Endothelial cell of umbilical vein (primary cell): ENCODE data around the gene AFAP1L2. TPM values are rescaled to one million over a fixed set of nuclear protein-coding genes. Genes with fewer than 3 reads are reported as not detected.
A peak's percentile ranks its signal among the peaks of the same experiment; 100 is the strongest.

Experiments used
- BruUV-seq: library from RNA; stranded (reverse); fragments of 400-500 nt; replicated peaks from 2 replicates; lab custom pipeline; 2021; lab: Mats Ljungman, UMichigan
- CTCF ChIA-PET: fragments of 300-600, 350-600 bp; sonication (Branson Sonifier 250); formaldehyde crosslinking; loops from one replicate; lab custom pipeline; 2021; ENCODE audit warnings: antibody characterized with exemption, inconsistent platforms; lab: Charles Lee
- POLR2A ChIA-PET: fragments of 300-600, 350-600 bp; sonication (Branson Sonifier 250); formaldehyde crosslinking; loops from one replicate; lab custom pipeline; 2021; ENCODE audit warnings: antibody characterized with exemption, inconsistent platforms; lab: Charles Lee
- DNase-seq: peaks from one replicate; pipeline ENCODE4 v3.0.0-alpha.2; 2011; ENCODE audit warnings: low read depth, low spot score
- FAIRE-seq: peaks from 2 replicates; lab custom pipeline; 2011; peaks lifted over from hg19 to GRCh38; lab: Jason Lieb, UNC
- H2AFZ ChIP-seq: 2 replicates; pipeline ENCODE4 v1.6.0; 2012; ENCODE audit warnings: low read depth, low read length, control low read depth, inconsistent platforms
- H3K27ac ChIP-seq: 2 replicates; pipeline ENCODE4 v1.5.1; 2011; ENCODE audit warnings: low read depth, mild to moderate bottlenecking, control low read depth, low read length, moderate library complexity; ENCODE audit not compliant: insufficient read depth
- H3K27me3 ChIP-seq, 2 experiments: 2 replicates each; pipeline versions ENCODE4 v1.6.0 to v1.6.1; 2011; ENCODE audit warnings: low read length in 2 of 2, mixed read lengths in 1 of 2; ENCODE audit not compliant: control insufficient read depth in 2 of 2, insufficient read depth in 2 of 2
- H3K36me3 ChIP-seq, 2 experiments: 2 replicates in 1 of 2; 3 replicates in 1 of 2; pipeline ENCODE4 v1.5.1; 2011; ENCODE audit warnings: low read length in 2 of 2, mild to moderate bottlenecking in 1 of 2, moderate library complexity in 1 of 2; ENCODE audit not compliant: control insufficient read depth in 2 of 2, insufficient read depth in 2 of 2; ENCODE audit errors: extremely low read depth in 1 of 2
- H3K4me1 ChIP-seq: 3 replicates; pipeline ENCODE4 v1.5.1; 2011; ENCODE audit warnings: mild to moderate bottlenecking, low read length; ENCODE audit not compliant: control insufficient read depth, insufficient read depth; ENCODE audit errors: extremely low read depth
- H3K4me2 ChIP-seq: 2 replicates; pipeline ENCODE4 v1.6.1; 2011; ENCODE audit warnings: low read length, control low read depth, mixed read lengths; ENCODE audit not compliant: insufficient read depth
- H3K4me3 ChIP-seq, 3 experiments: fragments of 200-600 bp in 1 of 3; sonication (generic), shearing (Covaris generic) in 1 of 3; replicated peaks in 1 of 3; 2 replicates each; pipeline ENCODE4 v1.5.1; 2011 to 2016; ENCODE audit warnings: control low read depth in 3 of 3, low read length in 3 of 3, mild to moderate bottlenecking in 2 of 3, inconsistent platforms in 1 of 3, low read depth in 1 of 3, moderate library complexity in 1 of 3; ENCODE audit not compliant: insufficient read depth in 1 of 3
- H3K79me2 ChIP-seq: 2 replicates; pipeline ENCODE4 v1.6.0; 2012; ENCODE audit warnings: low read length, inconsistent platforms; ENCODE audit not compliant: control insufficient read depth, insufficient read depth
- H3K9ac ChIP-seq: replicated peaks from 2 replicates; pipeline ENCODE3; 2011; ENCODE audit warnings: low read length, control low read depth; ENCODE audit not compliant: insufficient read depth; ENCODE audit errors: extremely low read depth
- H3K9me1 ChIP-seq: replicated peaks from 3 replicates; pipeline ENCODE4 v1.6.0; 2011; ENCODE audit warnings: mild to moderate bottlenecking, low read length; ENCODE audit not compliant: control insufficient read depth, insufficient read depth; ENCODE audit errors: extremely low read depth
- H3K9me3 ChIP-seq: replicated peaks from 2 replicates; pipeline ENCODE4 v1.5.1; 2012; ENCODE audit warnings: low read length, inconsistent platforms; ENCODE audit not compliant: control insufficient read depth, insufficient read depth
- H4K20me1 ChIP-seq: replicated peaks from 2 replicates; pipeline ENCODE3; 2011; ENCODE audit warnings: mild to moderate bottlenecking, low read length; ENCODE audit not compliant: control insufficient read depth, insufficient read depth; ENCODE audit errors: extremely low read depth
- EZH2 ChIP-seq: IDR thresholded peaks from 2 replicates; pipeline ENCODE4 v1.6.1; 2012; ENCODE audit warnings: borderline replicate concordance, low read depth, mild to moderate bottlenecking, moderate library complexity, low read length, inconsistent platforms; ENCODE audit not compliant: severe bottlenecking
- FOS ChIP-seq: IDR thresholded peaks from 2 replicates; pipeline ENCODE4 v1.6.1; 2011; ENCODE audit warnings: mild to moderate bottlenecking, low read length, moderate library complexity, borderline replicate concordance; ENCODE audit not compliant: insufficient read depth
- GATA2 ChIP-seq: IDR thresholded peaks from 2 replicates; pipeline ENCODE4 v1.7.0; 2011; ENCODE audit warnings: low read depth, mild to moderate bottlenecking, moderate library complexity, mixed read lengths, low read length; ENCODE audit not compliant: insufficient read length, insufficient read depth
- JUN ChIP-seq: IDR thresholded peaks from 2 replicates; pipeline ENCODE4 v1.6.1; 2011; ENCODE audit warnings: borderline replicate concordance, low read depth; ENCODE audit not compliant: insufficient read length, insufficient read depth
- MYC ChIP-seq: IDR thresholded peaks from one replicate; pipeline ENCODE4 v1.6.1; 2011; ENCODE audit warnings: mild to moderate bottlenecking, low read depth, low read length
- POLR2A ChIP-seq: IDR thresholded peaks from 2 replicates; pipeline ENCODE4 v1.6.1; 2012; ENCODE audit warnings: low read depth, mild to moderate bottlenecking, control low read depth, low read length
- POLR2AphosphoS5 ChIP-seq: IDR thresholded peaks from 2 replicates; pipeline ENCODE4 v1.6.1; 2012; ENCODE audit warnings: low read depth, mild to moderate bottlenecking, control low read depth, low read length, moderate library complexity; ENCODE audit not compliant: insufficient read depth
- dilution Hi-C: fragments of 300-500 bp; cut with MboI; formaldehyde crosslinking; loops from one replicate; pipeline ENCODE4 v1.15.0; 2019; ENCODE audit warnings: low sequenced_read_pairs; ENCODE audit not compliant: extremely low pct_ligation_motif_present
- intact Hi-C: fragments of 100-400 bp; cut with micrococcal nuclease; formaldehyde crosslinking; loops from one replicate; pipeline ENCODE4 v1.10.0; 2022
- polyA plus RNA-seq, 4 experiments: library from polyadenylated mRNA; depleted of rRNA in 3 of 4; stranded (reverse) in 3 of 4; unstranded in 1 of 4; fragments of >200 nt; gene quantifications; 2 replicates each; pipeline versions ENCODE4 v1.2.1 to v1.2.3, GENCODE V29; 2011 to 2012; ENCODE audit warnings: missing spikeins in 1 of 4
- total RNA-seq: library from RNA; stranded (reverse); gene quantifications from 2 replicates; pipeline ENCODE4 v1.2.3, GENCODE V29; 2021
- TF ChIP-seq, protein P1 (sequence below), 2 donors: IDR thresholded peaks; 1 replicate in 1 of 2; 2 replicates in 1 of 2; pipeline ENCODE4 v1.5.1; 2011; ENCODE audit warnings: low read length in 2 of 2, mild to moderate bottlenecking in 2 of 2, moderate library complexity in 2 of 2, control low read depth in 1 of 2, inconsistent platforms in 1 of 2, low read depth in 1 of 2; ENCODE audit not compliant: insufficient read depth in 1 of 2; ENCODE audit errors: extremely low read depth in 1 of 2
- TF ChIP-seq, protein P2 (sequence below): IDR thresholded peaks from 2 replicates; pipeline ENCODE4 v1.6.1; 2011; ENCODE audit not compliant: insufficient read depth, insufficient read length

Gene AFAP1L2
- total and polyA plus RNA-seq, 2 donors (not counting 3 experiments of a cell fraction or from before 2014, with no cell fraction given): 0.90 to 4.1 TPM

DNA sequence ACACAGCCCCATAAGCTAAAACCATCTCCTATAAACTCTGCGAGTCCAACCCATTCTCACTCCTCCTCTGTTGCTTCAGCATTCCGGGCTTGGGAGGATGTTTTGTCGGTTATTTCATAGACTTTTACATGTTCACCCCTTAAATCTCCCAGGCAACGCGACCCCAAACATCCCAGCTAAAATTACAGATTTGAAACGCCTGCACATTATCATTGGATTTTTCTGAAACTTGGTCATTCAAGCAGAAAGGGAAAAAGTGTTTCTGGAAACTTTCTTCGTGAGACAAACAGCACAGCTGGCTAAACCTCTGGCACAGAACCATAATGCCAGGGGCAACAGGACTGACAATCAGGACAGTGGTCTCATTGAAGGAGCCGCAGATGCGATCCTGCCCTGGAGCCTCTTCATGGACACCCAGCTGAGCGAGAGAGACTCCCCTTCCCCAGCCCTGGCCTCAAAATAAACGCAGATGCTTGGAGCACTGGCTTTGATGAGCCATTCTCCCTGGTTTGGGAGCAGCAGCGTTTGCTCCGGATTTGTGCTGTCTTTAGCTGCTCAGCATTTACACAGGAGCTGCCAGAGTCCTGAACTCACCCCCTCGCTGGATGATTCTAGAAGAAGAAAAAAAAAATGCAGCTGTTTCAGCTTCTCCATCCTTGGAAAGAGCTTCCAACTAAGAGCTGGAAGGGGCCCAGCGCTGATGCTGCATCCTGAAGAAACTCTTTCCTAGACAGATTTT lies 30.1 kb downstream of the AFAP1L2 start:
- Histone ChIP-seq H3K4me3 (no peak overlapping the region), H3K36me3 (no peaks in the 10 kb centered on the region), H3K9me1 (no peaks in the 10 kb centered on the region), H3K4me1 (peaks cover 21% of the 10 kb centered on the region), H3K27me3 (peaks cover 22 to 40% of the 10 kb centered on the region in 2 experiments), H3K27ac (no peak overlapping the region), H3K79me2 (no peaks in the 10 kb centered on the region), H3K9me3 (no peaks in the 10 kb centered on the region), H3K4me2 (no peak overlapping the region), H3K9ac (no peak overlapping the region), H4K20me1 (no peaks in the 10 kb centered on the region), H2AFZ (no peak overlapping the region)
- TF ChIP-seq EZH2: no peak
- intact Hi-C loops: loop anchor here (10.0 kb wide), 1 partner anchor 321 kb away; no protein-coding TSS in a partner anchor
- POLR2A ChIA-PET: interaction anchor here (1.2 kb wide), 1 partner anchor 15 kb away, joined by 3 read pairs; no protein-coding TSS in a partner anchor
- CTCF ChIA-PET: interaction anchor here (1.2 to 1.8 kb wide), 6 partner anchors 12 to 85 kb away, joined by 3 to 7 read pairs (median 4); no protein-coding TSS in a partner anchor
- dilution Hi-C loops: no loop called here
- FAIRE-seq (peak; percentile 58), DNase-seq (peak; percentile 36)
- no TSS peak for BruUV-seq

DNA sequence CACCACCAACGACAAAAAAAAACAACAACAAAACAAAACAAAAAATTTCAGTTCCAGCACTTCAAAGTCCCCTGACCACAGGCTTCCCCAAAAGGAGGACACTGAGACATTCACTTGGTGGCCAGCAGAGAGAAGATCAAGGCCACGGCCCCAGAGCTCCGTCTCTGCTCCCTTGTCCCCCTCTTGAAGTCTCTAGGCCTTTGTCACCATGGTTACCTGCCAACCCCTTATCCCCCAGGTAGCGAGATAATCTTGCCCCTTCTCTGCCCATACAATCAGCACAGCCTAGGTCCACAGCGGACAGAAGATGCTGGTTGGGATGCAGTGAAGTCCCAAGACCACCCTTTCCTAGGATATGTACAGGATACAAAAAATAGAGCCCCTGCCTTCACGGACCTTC lies 30.7 kb downstream of the AFAP1L2 start:
- no peak overlapping the region for H3K27ac ChIP-seq
- H3K79me2 ChIP-seq: no peaks in the 10 kb centered on the region
- dilution Hi-C loops (no loop called here), intact Hi-C loops (loop anchor here (10.0 kb wide), 1 partner anchor 321 kb away; no protein-coding TSS in a partner anchor)
- no peak for TF ChIP-seq POLR2AphosphoS5
- TF ChIP-seq FOS: no peak
- TF ChIP-seq GATA2: no peak
- TF ChIP-seq POLR2A: no peak
- TF ChIP-seq EZH2: no peak
- TF ChIP-seq, protein P1, sequence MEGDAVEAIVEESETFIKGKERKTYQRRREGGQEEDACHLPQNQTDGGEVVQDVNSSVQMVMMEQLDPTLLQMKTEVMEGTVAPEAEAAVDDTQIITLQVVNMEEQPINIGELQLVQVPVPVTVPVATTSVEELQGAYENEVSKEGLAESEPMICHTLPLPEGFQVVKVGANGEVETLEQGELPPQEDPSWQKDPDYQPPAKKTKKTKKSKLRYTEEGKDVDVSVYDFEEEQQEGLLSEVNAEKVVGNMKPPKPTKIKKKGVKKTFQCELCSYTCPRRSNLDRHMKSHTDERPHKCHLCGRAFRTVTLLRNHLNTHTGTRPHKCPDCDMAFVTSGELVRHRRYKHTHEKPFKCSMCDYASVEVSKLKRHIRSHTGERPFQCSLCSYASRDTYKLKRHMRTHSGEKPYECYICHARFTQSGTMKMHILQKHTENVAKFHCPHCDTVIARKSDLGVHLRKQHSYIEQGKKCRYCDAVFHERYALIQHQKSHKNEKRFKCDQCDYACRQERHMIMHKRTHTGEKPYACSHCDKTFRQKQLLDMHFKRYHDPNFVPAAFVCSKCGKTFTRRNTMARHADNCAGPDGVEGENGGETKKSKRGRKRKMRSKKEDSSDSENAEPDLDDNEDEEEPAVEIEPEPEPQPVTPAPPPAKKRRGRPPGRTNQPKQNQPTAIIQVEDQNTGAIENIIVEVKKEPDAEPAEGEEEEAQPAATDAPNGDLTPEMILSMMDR (IDR thresholded peaks at IDR 0.05; ENCODE audit: extremely low read depth in 1 of 2, insufficient read depth in 1 of 2, low read depth in 1 of 2, low read length in 2 of 2): no peak
- no peak for TF ChIP-seq MYC
- TF ChIP-seq JUN: no peak
- TF ChIP-seq, protein P2, sequence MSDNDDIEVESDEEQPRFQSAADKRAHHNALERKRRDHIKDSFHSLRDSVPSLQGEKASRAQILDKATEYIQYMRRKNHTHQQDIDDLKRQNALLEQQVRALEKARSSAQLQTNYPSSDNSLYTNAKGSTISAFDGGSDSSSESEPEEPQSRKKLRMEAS: no peak
- no peaks in the 10 kb centered on the region for H3K9me1 ChIP-seq
- BruUV-seq: no TSS peak
- H2AFZ ChIP-seq: no peak overlapping the region
- H3K36me3 ChIP-seq: no peaks in the 10 kb centered on the region
- H4K20me1 ChIP-seq: no peaks in the 10 kb centered on the region
- FAIRE-seq (no peak), DNase-seq (no peak)
- no peak overlapping the region for H3K4me3 ChIP-seq
- H3K27me3 ChIP-seq: peaks cover 20 to 40% of the 10 kb centered on the region in 2 experiments
- H3K4me1 ChIP-seq: peaks cover 21% of the 10 kb centered on the region
- POLR2A ChIA-PET: no interaction called here
- H3K4me2 ChIP-seq: no peak overlapping the region
- no peaks in the 10 kb centered on the region for H3K9me3 ChIP-seq
- H3K9ac ChIP-seq: no peak overlapping the region
- CTCF ChIA-PET: interaction anchor here (1.8 kb wide), 1 partner anchor 13 kb away, joined by 6 read pairs; no protein-coding TSS in a partner anchor
